ENCODE measurements around the gene RPL7L1.

DNA sequence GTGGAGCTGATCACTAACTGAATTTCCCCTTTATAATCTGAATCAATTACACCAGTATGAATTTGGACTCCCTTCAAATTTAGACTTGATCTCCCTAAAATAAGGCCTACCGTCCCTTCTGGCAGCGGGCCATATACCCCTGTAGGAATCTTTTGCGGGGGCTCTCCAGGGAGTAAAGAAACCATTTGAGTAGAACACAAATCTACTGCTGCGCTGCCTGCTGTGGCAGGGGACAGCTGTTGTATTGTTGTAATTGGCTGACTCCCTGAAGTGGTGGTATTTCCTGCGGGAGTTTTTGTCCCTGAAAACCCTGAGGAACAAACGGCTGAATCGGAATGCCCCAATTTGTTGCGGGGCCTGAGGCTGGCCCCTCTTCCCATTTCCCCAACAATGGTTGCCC, 20.5 kb downstream of the RPL7L1 start:
- TF ChIP-seq, protein P1, sequence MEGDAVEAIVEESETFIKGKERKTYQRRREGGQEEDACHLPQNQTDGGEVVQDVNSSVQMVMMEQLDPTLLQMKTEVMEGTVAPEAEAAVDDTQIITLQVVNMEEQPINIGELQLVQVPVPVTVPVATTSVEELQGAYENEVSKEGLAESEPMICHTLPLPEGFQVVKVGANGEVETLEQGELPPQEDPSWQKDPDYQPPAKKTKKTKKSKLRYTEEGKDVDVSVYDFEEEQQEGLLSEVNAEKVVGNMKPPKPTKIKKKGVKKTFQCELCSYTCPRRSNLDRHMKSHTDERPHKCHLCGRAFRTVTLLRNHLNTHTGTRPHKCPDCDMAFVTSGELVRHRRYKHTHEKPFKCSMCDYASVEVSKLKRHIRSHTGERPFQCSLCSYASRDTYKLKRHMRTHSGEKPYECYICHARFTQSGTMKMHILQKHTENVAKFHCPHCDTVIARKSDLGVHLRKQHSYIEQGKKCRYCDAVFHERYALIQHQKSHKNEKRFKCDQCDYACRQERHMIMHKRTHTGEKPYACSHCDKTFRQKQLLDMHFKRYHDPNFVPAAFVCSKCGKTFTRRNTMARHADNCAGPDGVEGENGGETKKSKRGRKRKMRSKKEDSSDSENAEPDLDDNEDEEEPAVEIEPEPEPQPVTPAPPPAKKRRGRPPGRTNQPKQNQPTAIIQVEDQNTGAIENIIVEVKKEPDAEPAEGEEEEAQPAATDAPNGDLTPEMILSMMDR (IDR thresholded peaks at IDR 0.05): no peak
- no peak for TF ChIP-seq POLR2A (IDR thresholded peaks at IDR 0.05)
